ENCODE measurements around the gene RASA2.
"Not testable (repeated sequence)": the region's sequence is repeated elsewhere in the genome, so short reads cannot be mapped to it uniquely, and the experiment has no call there.

Gene RASA2

DNA sequence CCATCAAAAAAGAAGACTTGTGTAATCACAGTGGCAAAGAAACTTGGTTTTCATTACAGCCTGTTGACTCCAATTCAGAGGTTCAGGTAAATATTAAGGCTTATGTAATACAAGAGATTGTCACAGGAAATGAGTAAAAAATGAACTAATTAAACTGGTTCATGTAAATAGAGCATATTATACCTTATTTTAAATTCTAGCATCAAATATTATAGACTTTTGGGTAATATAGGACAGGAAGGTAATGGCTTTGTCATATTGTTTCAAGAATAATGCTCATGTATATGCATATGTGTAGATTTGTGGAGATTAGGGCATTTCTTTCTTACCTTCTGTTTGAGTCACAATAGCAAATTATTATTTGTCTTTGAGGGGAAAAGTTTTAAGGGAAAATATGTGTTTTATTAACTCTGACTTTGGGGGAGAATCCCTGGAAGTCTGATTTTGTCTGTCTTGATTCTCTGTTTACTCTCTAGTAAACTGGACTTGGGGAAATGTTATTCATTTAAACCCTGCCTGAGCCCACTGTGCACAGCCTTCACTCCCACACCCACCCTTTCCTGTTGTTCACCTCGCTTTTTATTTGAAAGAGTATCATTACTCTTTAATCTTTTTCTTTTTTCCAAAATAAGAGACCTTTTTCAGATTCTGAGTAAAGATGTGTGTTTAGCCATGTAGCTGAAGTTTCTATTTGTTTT is 43.0 kb downstream of the RASA2 start:
- peak; percentile 79 for ATAC-seq
- Mint-ChIP-seq H3K27me3 (no peaks in the 10 kb centered on the region), H3K4me3 (peak overlapping the region; percentile 63 to 66), H3K4me1 (peaks cover 72% of the 10 kb centered on the region), H3K27ac (peak overlapping the region; percentile 67 to 96), H3K9me3 (no peaks in the 10 kb centered on the region)
- DNase-seq: no peak

DNA sequence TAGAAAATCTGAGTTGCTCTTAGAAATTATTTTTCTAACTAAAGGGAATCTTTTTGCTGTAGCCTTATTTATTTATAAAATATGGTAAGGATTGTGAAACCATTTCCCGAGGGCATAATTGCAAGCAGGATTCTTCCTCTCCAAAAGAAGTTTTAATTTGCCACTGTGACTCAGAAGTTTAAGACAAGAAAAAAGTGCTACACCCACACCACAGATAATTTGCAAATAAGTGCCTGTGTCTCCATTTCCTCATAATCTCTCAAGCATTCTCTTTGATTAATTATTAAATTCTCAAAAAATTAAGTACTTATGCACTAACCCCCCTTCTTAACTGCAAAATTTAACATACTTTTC is 43.6 kb downstream of the RASA2 start:
- Mint-ChIP-seq H3K4me1 (peaks cover 67% of the 10 kb centered on the region), H3K9me3 (peaks cover 3% of the 10 kb centered on the region in 2 donors), H3K4me3 (peak overlapping the region; percentile 63 to 66), H3K27ac (peak overlapping the region; percentile 67 to 96), H3K27me3 (no peaks in the 10 kb centered on the region)
- ATAC-seq (no peak), DNase-seq (no peak)

DNA sequence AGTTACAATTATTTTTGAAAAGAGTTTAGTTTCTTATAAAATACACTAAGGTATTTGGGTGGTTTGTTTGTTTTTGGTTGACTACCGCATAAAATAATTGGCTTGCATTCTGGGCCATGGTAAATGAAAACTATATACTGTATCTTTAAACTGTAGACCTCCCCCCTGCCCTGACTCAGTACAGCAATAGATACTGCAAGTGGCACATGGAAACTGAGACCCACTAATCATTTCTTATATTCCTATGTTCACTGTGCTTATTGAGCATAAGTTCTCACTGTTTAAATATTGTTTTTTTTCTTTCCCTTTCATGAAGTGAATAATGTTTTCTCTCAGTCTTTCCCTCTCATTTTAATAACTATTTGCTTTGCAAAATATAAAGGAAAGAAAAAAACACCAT is 45.8 kb downstream of the RASA2 start:
- no peak for DNase-seq
- ATAC-seq: peak; percentile 49
- Mint-ChIP-seq H3K27me3 (no peaks in the 10 kb centered on the region), H3K4me3 (no peak overlapping the region), H3K9me3 (peaks cover 11 to 13% of the 10 kb centered on the region in 2 donors), H3K27ac (no peak overlapping the region), H3K4me1 (peaks cover 60% of the 10 kb centered on the region)

DNA sequence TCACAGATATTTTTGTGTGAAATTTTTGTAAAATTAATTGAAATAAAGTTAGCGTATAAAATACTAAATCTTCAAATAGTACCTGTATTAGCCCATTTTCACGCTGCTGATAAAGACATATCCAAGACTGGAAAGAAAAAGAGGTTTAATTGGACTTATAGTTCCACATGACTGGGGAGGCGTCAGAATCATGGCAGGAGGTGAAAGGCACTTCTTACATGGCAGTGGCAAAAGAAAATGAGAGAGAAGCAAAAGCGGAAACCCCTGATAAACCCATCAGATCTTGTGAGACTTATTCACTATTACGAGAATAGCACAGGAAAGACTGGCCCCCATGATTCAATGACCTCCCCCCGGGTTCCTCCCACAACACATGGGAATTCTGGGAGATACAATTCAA is 49.2 kb downstream of the RASA2 start:
- Mint-ChIP-seq H3K27ac (peak overlapping the region in 1 of 2 donors; percentile 37), H3K9me3 (peaks cover 11 to 13% of the 10 kb centered on the region in 2 donors), H3K4me1 (peaks cover 49% of the 10 kb centered on the region)
- not testable (repeated sequence) for H3K4me3 Mint-ChIP-seq, H3K27me3 Mint-ChIP-seq, DNase-seq, ATAC-seq

DNA sequence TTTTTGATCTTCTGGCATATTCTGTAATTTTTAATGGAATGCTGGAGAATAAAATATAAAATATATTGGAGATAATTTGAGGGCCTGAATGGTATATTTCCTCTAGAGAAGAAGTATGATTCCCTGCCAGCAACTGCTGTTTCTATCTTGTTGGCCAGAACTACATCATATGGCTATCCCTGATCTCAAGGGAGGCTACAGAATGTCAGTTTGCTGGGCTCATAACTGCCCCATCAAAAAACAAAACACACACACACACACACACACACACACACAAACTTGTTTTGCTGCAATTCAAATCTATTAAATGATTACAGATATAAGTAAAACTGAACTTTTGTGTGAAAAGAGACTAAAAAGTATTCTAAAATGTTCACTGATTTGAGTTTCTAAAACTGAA is 51.0 kb downstream of the RASA2 start:
- DNase-seq: no peak
- peaks cover 11 to 13% of the 10 kb centered on the region in 2 donors for H3K9me3 Mint-ChIP-seq

DNA sequence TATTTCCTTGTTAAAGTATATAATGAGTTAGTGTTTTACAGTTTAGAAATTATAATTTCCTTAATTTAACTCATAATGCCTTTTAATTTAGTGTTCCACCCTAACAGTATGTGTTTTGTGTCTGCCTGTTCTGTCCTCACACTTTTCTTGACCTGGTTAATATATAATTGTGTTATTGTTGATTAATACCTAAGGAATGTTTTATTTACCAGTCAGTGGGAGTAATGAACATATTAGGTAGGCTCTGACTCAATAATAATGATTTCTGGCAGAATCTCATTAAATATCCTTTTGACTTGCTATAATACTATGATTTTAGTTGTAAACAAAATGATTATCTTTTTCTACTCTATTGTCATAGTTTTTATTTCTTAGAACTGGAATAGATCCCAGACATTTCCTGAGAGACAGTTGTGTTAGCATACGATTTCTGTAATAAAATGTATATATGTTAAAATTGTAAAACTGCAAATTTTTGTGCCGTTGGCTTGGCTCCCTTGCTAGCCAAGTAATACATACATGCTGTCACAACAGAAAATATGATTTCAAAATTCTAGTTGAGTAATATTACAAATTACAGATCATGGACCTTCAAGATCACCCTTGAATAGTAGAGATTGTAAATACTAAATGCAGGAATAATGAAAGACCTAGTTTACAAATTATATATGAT is 51.9 kb downstream of the RASA2 start:
- H3K27me3 Mint-ChIP-seq: no peaks in the 10 kb centered on the region
- ATAC-seq: no peak
- no peak overlapping the region for H3K4me3 Mint-ChIP-seq
- no peak overlapping the region for H3K27ac Mint-ChIP-seq
- H3K4me1 Mint-ChIP-seq: peaks cover 55% of the 10 kb centered on the region
- DNase-seq: no peak
- peaks cover 17 to 20% of the 10 kb centered on the region in 2 donors for H3K9me3 Mint-ChIP-seq

More for the DNA sequence above, 51.0 kb downstream of the RASA2 start:
- no peaks in the 10 kb centered on the region for H3K27me3 Mint-ChIP-seq
- H3K4me3 Mint-ChIP-seq: no peak overlapping the region
- peaks cover 53% of the 10 kb centered on the region for H3K4me1 Mint-ChIP-seq
- no peak overlapping the region for H3K27ac Mint-ChIP-seq
- no peak for ATAC-seq

DNA sequence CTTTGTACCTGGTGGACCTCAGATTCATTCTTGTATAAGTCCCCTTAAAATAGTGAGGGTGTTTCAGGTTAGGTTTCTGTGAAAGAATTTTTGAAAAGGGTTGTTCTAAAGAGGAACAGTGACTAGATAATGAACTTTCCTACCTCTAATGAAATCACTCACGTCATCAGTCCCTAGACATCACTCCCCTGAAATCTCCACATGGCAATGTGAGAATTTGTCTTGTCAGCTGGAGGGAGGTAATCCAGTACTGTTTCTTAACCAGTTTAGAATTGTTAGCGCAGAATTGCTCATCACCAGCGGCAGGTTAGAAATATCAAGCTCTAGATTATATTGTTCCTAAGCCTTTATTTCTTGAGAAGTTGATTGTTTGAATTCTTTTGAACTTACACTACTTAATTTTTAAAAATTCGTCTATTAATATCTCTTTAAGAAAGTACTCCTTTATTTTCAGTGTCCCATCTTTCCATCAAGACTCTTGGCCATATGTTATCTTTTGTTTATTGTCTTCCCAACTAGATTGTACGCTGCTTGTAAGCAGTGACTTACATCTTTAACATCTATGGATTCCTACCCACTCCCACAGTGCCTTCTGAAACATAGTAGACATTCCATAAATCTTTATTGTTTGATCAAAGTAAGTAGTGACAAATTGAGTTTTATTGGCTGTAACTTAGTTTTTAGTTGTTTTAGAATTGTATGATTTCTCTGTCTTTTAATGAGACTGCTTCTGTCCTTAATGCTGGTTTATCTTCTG is 52.8 kb downstream of the RASA2 start:
- Mint-ChIP-seq H3K9me3 (peaks cover 24 to 27% of the 10 kb centered on the region in 2 donors), H3K27ac (no peak overlapping the region), H3K4me3 (no peak overlapping the region), H3K27me3 (no peaks in the 10 kb centered on the region), H3K4me1 (peaks cover 57% of the 10 kb centered on the region)
- ATAC-seq: no peak
- no peak for DNase-seq

DNA sequence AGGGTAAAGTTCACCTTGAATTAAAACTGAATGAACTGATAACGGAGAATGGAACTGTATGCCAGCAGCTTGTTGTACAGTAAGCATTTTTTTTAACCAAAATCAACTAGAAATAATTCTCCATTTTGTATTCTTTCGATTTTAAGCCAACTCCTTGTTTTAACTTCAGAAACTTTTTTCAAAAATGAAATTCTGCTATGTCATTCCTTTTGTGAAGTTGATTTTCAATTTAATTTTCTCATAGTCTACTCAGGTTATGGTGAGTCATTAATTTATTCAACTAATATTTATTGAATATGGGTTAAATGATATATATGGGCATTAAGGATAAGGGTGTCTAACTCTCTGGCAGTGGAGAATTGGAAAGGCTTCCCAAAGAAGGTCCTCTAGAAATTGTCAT is 53.7 kb downstream of the RASA2 start:
- Mint-ChIP-seq H3K4me1 (peaks cover 66% of the 10 kb centered on the region), H3K4me3 (no peak overlapping the region), H3K27me3 (no peaks in the 10 kb centered on the region), H3K27ac (no peak overlapping the region), H3K9me3 (peaks cover 26 to 32% of the 10 kb centered on the region in 2 donors)
- DNase-seq (no peak), ATAC-seq (no peak)

DNA sequence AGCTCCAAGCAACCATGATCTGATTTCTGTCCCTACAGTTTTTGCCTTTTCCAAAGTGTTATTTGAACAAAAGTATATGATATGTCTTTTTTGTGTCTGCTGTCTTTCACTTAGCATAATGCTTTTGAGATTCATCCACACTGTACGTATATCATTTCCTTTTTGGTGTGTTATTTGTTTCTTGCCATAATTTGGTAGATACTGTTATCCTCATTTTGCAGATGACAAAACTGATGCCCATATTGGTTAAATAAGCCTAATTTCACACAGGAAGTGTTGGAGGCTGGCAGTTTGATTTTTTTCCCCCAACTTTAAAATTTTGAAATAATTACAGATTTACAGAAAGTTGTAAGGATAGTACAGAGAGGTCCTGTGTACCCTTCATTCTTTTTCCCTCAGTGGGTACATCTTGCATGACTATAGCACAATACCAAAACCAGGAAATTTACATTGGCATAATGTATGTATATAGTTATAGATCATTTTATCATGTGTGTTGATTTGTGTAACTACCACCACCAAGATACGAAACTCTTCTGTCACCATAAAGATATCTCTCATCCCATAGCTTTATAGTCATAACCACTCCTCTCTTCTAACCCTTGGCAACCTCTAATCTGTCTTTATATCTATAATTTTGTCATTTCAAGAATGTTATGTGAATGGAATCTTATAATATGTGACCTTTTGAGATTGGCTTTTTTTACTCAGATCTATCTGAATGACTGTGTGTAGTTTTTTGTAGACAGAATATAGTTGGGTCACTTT is 55.6 kb downstream of the RASA2 start:
- no peaks in the 10 kb centered on the region for H3K27me3 Mint-ChIP-seq
- peak overlapping the region; percentile 82 to 89 for H3K27ac Mint-ChIP-seq
- H3K4me1 Mint-ChIP-seq: peaks cover 72% of the 10 kb centered on the region
- ATAC-seq (peak; percentile 98), DNase-seq (no peak)
- peak overlapping the region in 1 of 2 donors; percentile 36 for H3K4me3 Mint-ChIP-seq
- peaks cover 29 to 42% of the 10 kb centered on the region in 2 donors for H3K9me3 Mint-ChIP-seq

DNA sequence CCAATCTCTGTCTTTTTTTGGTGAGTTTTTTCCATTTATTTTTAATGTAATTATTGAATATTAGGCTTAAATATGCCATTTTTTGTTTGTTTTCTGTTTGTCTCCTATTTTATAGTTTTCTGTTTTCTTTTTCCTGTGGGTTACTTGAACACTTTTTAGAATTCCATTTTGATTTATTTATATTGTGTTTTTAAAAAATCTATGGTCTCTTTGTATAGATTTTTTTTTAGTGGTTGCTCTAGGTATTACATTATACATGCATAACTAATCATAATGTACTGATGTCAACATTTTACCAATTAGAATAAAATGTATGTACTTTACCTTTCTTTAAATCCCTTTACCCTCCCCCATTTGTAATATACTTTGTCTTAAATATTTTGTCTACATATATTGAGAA is 56.2 kb downstream of the RASA2 start:
- Mint-ChIP-seq H3K4me1 (peaks cover 78% of the 10 kb centered on the region), H3K27ac (peak overlapping the region in 1 of 2 donors; percentile 82), H3K27me3 (no peaks in the 10 kb centered on the region), H3K9me3 (peaks cover 35 to 48% of the 10 kb centered on the region in 2 donors), H3K4me3 (peak overlapping the region in 1 of 2 donors; percentile 31)
- no peak for DNase-seq
- no peak for ATAC-seq

DNA sequence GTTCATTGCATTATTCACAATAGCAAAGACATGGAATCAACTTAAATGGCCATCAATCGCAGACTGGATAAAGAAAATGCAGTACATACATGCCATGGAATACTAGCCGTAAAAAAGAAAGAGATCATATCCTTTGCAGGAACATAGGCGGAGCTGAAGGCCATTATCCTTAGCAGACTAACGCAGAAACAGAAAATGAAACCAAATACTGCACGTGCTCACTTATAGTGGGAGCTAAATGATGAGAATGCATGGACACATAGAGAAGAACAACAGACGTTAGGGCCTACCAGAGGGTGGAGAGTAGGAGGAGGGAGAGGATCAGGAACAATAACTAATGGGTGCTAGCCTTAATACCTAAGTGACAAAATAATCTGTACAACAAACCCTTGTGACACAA is 57.9 kb downstream of the RASA2 start:
- peaks cover 85% of the 10 kb centered on the region for H3K4me1 Mint-ChIP-seq
- H3K27ac Mint-ChIP-seq: peak overlapping the region in 1 of 2 donors; percentile 9
- H3K27me3 Mint-ChIP-seq: no peaks in the 10 kb centered on the region
- H3K4me3 Mint-ChIP-seq: peak overlapping the region in 1 of 2 donors; percentile 24
- H3K9me3 Mint-ChIP-seq: peaks cover 48 to 62% of the 10 kb centered on the region in 2 donors
- DNase-seq (no peak), ATAC-seq (no peak)

DNA sequence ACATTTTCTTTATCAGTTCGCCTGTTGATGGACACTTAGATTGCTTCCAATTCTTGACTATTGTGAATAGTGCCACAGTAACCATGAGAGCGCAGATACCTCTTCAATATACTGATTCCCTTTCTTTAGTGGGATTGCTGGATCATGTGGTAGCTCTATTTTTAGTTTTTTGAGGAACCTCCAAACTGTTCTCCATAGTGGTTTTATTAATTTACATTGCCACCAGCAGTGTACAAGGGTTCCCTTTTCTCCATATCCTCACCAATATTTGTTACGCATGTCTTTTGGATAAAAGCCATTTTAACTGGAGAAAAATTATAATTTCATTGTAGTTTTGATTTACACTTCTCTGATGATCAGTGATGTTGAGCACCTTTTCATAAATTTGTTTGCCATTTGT is 59.3 kb downstream of the RASA2 start:
- DNase-seq (no peak), ATAC-seq (no peak)
- Mint-ChIP-seq H3K9me3 (peaks cover 48 to 69% of the 10 kb centered on the region in 2 donors), H3K4me1 (peaks cover 84% of the 10 kb centered on the region), H3K4me3 (no peak overlapping the region), H3K27ac (no peak overlapping the region), H3K27me3 (no peaks in the 10 kb centered on the region)

DNA sequence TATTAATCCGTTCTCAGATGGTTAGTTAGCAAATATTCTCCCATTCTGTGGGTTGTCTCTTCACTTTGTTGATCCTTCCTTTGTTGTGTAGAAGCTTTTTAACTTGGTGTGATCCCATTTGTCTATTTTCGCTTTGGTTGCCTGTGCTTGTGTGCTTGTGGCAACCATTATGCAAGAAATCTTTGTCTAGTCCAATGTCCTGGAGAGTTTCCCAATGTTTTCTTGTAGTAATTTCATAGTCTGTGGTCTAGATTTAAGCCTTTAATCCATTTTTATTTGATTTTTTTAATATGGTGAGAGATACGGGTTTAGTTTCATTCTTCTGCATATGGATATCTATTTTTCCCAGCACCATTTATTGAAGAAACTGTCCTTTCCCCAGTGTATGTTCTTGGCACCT is 59.8 kb downstream of the RASA2 start:
- H3K27ac Mint-ChIP-seq: no peak overlapping the region
- peaks cover 87% of the 10 kb centered on the region for H3K4me1 Mint-ChIP-seq
- ATAC-seq: no peak
- H3K4me3 Mint-ChIP-seq: no peak overlapping the region
- peaks cover 48 to 69% of the 10 kb centered on the region in 2 donors for H3K9me3 Mint-ChIP-seq
- no peak for DNase-seq
- H3K27me3 Mint-ChIP-seq: no peaks in the 10 kb centered on the region

DNA sequence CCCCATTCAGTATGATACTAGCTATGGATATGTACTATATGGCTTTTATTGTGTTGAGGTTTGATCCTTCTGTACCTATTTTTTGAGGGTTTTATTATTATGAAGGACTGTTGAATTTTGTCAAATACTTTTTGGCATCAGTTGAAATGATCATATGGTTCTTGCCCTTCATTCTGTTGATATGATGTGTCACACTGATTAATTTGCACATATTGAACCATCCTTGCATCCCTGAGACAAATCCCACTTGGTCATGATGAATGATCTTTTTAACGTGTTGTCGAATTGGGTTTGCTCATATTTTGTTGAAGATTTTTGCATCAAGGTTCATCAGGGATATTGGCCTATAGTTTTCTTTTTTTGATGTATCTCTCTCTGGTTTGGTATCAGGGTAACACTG is 61.0 kb downstream of the RASA2 start:
- Mint-ChIP-seq H3K27me3 (no peaks in the 10 kb centered on the region), H3K9me3 (peaks cover 48 to 69% of the 10 kb centered on the region in 2 donors), H3K4me3 (no peak overlapping the region), H3K4me1 (peaks cover 80% of the 10 kb centered on the region), H3K27ac (no peak overlapping the region)
- DNase-seq (no peak), ATAC-seq (no peak)

DNA sequence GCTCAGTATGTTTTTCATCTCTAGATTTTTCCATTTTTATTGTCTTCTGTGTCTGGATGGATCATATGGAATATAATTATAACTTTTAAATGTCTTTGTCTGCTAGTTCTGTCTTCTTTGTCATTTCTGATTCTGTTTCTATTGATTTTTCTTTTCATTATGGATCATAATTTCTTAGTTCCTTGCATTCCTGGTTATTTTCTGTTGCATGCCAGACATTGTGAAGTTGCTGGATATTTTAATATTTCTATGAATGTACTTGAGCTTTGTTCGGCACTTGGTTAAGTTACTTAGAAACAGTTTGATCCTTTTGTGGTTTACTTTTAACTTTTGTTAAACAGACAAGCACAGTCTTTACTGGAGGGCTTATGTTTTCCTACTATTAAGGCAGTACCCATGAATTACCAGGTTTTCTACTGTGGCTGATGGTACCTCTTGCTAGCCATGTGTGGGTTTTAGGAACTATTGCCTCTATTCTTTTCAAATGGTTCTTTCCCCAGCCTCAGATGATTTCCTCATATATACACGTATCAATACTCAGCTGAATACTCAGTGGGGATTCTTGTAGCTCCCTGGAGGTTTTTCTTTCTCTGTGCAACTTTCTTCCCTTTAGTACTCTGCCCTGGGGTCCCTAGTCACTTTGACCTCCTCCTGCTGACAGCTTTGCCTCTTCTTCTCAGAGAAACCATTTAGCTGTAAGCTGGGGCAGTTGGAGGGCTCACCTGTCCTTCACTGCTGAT is 64.3 kb downstream of the RASA2 start:
- Mint-ChIP-seq H3K27me3 (no peaks in the 10 kb centered on the region), H3K4me3 (peak overlapping the region; percentile 63 to 65), H3K9me3 (peaks cover 25 to 40% of the 10 kb centered on the region in 2 donors), H3K27ac (peak overlapping the region in 1 of 2 donors; percentile 70), H3K4me1 (peaks cover 66% of the 10 kb centered on the region)
- no peak for DNase-seq
- ATAC-seq: no peak
